Upper lobe of right lung (tissue), 1 donor: ENCODE measurements around the gene CFAP43. TPM values are rescaled to one million over a fixed set of nuclear protein-coding genes. Genes with fewer than 3 reads are reported as not detected.
A peak's percentile ranks its signal among the peaks of the same experiment; 100 is the strongest.

ENCODE experiments used
- ATAC-seq: fragments of 200-7000 bp; cut with Tn5 transposase; one replicate; pipeline ENCODE4 v1.9.1; 2020; ENCODE audit warnings: mild to moderate bottlenecking, moderate library complexity
- DNase-seq: peaks from one replicate; pipeline ENCODE4 v3.0.0-alpha.2; 2020
- H3K27ac ChIP-seq: fragments of 200-600 bp; one replicate; pipeline ENCODE4 v1.8.0; 2022
- H3K27me3 ChIP-seq: fragments of 200-600 bp; one replicate; pipeline ENCODE4 v1.8.0; 2022; ENCODE audit warnings: mild to moderate bottlenecking
- H3K36me3 ChIP-seq: fragments of 200-600 bp; one replicate; pipeline ENCODE4 v1.8.0; 2022
- H3K4me1 ChIP-seq: fragments of 200-600 bp; one replicate; pipeline ENCODE4 v1.8.0; 2022
- H3K4me3 ChIP-seq: fragments of 200-600 bp; one replicate; pipeline ENCODE4 v1.8.0; 2022; ENCODE audit warnings: mild to moderate bottlenecking
- H3K9me3 ChIP-seq: fragments of 200-600 bp; one replicate; pipeline ENCODE4 v1.8.0; 2022
- intact Hi-C: fragments of 100-400 bp; cut with DNase I; formaldehyde crosslinking; loops from one replicate; pipeline ENCODE4 v1.11.0; 2022
- total RNA-seq: library from RNA; stranded (reverse); fragmentation: NEBNext Ultra II Directional; extraction: Animal tissue kit (Norgen Biotek cat#: 25700); gene quantifications from one replicate; pipeline ENCODE4 v1.2.1, GENCODE V29; 2021
- TF ChIP-seq, protein P1 (sequence below): fragments of 200-600 bp; IDR thresholded peaks from one replicate; pipeline ENCODE4 v1.8.0; 2022; ENCODE audit warnings: antibody characterized with exemption
- donor health status: DM: no; HTN: yes; CAD: no; lungs with severe emphysema.

CFAP43 gene
- total RNA-seq, 1 donor from 2014 or later, result 0.75 TPM

DNA sequence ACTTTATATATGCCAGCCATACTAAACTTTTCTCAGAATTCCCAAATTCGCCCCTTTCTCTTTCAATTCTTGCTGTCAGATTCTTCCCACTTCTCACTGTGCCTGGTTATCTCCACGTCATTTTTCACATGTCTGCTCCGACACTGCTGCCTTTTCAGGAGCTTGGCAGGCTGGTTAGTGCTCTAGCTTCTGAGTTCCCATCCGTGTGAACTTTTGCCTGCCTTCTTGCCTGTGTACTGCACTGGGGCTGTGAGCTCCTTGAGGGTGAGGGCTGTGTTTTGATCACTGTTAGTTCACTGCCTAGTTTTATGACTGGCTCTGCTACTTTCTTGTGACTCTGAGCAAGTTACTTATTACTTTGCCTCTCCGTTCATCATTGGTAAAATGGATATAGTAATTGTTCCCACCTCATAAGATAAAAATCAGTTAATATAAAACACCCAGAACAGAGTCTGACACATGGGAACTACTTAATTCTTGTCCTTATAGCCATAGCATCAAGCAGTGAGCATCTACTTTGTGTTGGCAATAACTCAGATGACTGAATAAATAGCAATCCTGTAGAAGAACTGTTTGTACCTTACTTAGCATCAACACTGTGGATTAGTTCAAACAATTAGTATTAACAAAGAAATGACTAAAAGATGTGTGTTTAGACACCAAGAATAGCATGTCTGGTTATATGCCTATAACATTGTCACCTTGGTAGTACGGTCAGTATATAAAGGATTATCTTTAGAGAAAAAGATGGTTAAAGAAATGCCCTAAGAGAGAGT, 28.0 kb upstream of the CFAP43 start:
- Histone ChIP-seq H3K27me3 (no peaks in the 10 kb centered on the region), H3K36me3 (peaks cover 80% of the 10 kb centered on the region), H3K27ac (peak overlapping the region; percentile 48), H3K4me3 (no peak overlapping the region), H3K9me3 (no peaks in the 10 kb centered on the region), H3K4me1 (peaks cover 48% of the 10 kb centered on the region)
- intact Hi-C loops, result no loop called here
- ATAC-seq (no peak), DNase-seq (no peak)
- TF ChIP-seq, protein P1, sequence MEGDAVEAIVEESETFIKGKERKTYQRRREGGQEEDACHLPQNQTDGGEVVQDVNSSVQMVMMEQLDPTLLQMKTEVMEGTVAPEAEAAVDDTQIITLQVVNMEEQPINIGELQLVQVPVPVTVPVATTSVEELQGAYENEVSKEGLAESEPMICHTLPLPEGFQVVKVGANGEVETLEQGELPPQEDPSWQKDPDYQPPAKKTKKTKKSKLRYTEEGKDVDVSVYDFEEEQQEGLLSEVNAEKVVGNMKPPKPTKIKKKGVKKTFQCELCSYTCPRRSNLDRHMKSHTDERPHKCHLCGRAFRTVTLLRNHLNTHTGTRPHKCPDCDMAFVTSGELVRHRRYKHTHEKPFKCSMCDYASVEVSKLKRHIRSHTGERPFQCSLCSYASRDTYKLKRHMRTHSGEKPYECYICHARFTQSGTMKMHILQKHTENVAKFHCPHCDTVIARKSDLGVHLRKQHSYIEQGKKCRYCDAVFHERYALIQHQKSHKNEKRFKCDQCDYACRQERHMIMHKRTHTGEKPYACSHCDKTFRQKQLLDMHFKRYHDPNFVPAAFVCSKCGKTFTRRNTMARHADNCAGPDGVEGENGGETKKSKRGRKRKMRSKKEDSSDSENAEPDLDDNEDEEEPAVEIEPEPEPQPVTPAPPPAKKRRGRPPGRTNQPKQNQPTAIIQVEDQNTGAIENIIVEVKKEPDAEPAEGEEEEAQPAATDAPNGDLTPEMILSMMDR, result no peak

DNA sequence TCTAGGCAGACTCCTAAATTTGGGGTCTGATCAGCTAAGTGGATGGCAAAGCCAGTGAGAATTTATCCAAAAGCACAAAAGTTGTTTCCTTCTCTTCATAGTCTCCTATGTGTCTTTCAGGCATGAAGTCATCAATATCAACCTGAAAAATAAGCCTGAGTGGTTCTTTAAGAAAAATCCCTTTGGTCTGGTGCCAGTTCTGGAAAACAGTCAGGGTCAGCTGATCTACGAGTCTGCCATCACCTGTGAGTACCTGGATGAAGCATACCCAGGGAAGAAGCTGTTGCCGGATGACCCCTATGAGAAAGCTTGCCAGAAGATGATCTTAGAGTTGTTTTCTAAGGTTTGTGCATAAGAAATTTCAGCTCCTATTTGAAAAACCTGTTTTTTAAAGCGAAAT, 27.3 kb upstream of the CFAP43 start:
- Histone ChIP-seq H3K9me3 (no peaks in the 10 kb centered on the region), H3K27ac (peak overlapping the region; percentile 48), H3K4me3 (no peak overlapping the region), H3K4me1 (peaks cover 48% of the 10 kb centered on the region), H3K27me3 (no peaks in the 10 kb centered on the region), H3K36me3 (peaks cover 72% of the 10 kb centered on the region)
- ATAC-seq, result no peak
- TF ChIP-seq, protein P1, result no peak
- intact Hi-C loops, result no loop called here
- no peak for DNase-seq

DNA sequence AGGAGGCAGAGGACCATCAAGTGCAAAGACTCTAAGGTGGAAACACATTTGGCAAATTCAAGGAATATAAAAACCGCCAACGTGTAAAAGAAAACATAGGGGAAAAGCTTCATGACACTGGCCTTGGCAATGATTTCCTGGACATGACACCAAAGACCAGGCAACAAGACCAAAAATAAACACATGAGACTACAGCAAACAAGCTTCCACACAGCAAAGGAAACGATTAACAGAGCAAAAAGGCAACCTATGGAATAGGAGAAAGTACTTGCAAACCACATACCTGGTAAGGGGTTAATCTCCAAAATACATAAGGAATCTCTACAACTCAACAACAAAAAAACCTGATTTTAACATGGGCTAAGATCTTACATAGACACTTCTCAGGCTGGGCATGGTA, 26.0 kb upstream of the CFAP43 start:
- Histone ChIP-seq H3K4me1 (peaks cover 53% of the 10 kb centered on the region), H3K4me3 (no peak overlapping the region), H3K27me3 (no peaks in the 10 kb centered on the region), H3K27ac (peak overlapping the region; percentile 8), H3K36me3 (peaks cover 60% of the 10 kb centered on the region), H3K9me3 (no peaks in the 10 kb centered on the region)
- intact Hi-C loops, result no loop called here
- DNase-seq (no peak), ATAC-seq (no peak)
- TF ChIP-seq, protein P1, result no peak

DNA sequence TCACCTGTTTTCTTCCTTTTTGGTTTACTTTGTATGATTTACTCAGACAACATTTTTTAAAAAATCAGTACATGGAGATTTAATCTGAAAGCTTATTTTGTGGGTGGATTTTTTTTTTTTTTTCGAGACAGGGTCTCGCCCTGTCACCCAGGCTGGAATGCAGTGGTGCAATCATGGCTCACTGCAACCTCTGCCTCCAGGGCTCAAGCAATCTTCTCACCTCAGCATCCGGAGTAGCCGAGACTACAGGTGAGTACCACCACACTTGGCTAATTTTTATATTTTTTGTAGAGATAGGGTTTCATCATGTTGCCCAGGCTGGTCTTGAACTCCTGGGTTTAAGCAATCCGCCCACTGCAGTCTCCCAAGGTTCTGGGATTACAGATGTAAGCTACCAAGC, 25.1 kb upstream of the CFAP43 start:
- Histone ChIP-seq H3K36me3 (peaks cover 50% of the 10 kb centered on the region), H3K27ac (no peak overlapping the region), H3K4me3 (no peak overlapping the region)

DNA sequence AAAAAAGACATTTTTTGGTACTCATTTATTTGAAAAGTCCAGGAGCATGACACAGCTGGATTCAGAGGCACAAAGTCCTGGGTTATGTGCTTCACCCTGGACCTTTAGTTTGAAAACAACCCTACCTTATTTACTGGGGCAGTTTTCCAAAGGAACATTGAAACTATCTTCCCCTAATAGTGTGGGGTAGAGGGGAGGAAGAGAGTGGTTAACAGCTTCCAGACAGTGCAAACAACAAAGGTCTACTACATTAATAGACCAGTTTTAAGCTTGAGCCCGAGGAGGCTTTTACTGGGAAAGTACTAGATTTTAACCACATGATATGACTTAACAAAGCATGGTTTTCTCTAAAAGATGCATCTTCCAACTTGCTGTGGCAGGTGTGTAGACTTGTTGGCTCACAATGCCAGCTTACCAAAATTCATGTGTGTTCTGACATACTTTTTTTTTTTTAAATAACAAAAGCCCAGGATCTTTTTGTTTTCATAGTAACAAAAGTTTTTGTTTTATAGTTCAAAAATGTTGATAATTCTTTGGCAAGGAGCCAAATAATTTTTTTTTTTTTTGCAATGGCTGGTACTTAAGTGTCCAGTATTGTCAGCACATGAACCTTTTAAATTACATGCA, 24.3 kb upstream of the CFAP43 start:
- ATAC-seq, result no peak
- Histone ChIP-seq H3K27me3 (no peaks in the 10 kb centered on the region), H3K4me1 (peaks cover 53% of the 10 kb centered on the region), H3K27ac (peak overlapping the region; percentile 99), H3K4me3 (peak overlapping the region; percentile 96), H3K36me3 (peaks cover 42% of the 10 kb centered on the region), H3K9me3 (no peaks in the 10 kb centered on the region)
- intact Hi-C loops, result no loop called here
- no peak for DNase-seq
- TF ChIP-seq, protein P1, result no peak

More for the DNA sequence above, 25.1 kb upstream of the CFAP43 start:
- ATAC-seq, result no peak
- intact Hi-C loops, result no loop called here
- DNase-seq, result no peak
- no peaks in the 10 kb centered on the region for H3K9me3 ChIP-seq
- TF ChIP-seq, protein P1, result no peak
- peaks cover 53% of the 10 kb centered on the region for H3K4me1 ChIP-seq
- H3K27me3 ChIP-seq, result no peaks in the 10 kb centered on the region
